ENCODE results near the gene ZNF205. TPM values are rescaled to one million over a fixed set of nuclear protein-coding genes. Genes with fewer than 3 reads are reported as not detected.

Gene ZNF205
- polyA plus RNA-seq (2012; ENCODE audit: insufficient read depth, insufficient read length, low read depth), result 44.6 TPM

- no peaks in the 10 kb centered on the region; the same call in 1 of the 2 replicates for H3K4me1 ChIP-seq
- H3K9me3 ChIP-seq, result no peaks in the 10 kb centered on the region
- no peak for TF ChIP-seq CTCF (IDR thresholded peaks at IDR 0.05; ENCODE audit: low read depth, low read length)
- peaks cover 7% of the 10 kb centered on the region; the same call in 1 of the 2 replicates for H3K36me3 ChIP-seq
- H3K27me3 ChIP-seq, result no peaks in the 10 kb centered on the region
- H3K4me3 ChIP-seq (ENCODE audit: low read depth, low read length), result peak within 1 kb of the TSS; percentile 96
- DNase-seq, result peak; percentile 82
Measured at GRCh38 chr16:3112058-3112880, at the start of gene ZNF205. Gene ZNF205, plus strand, starts transcription at chr16:3112586. Its CDS starts 845 bp downstream, at chr16:3113431.

GRCh38 chr16:3063625-3064386 is 48.6 kb upstream of the ZNF205 start:
- no peak for DNase-seq
- Histone ChIP-seq H3K9me3 (no peaks in the 10 kb centered on the region; the same call in 1 of the 2 replicates), H3K4me3 (ENCODE audit: low read depth, low read length) (no peak overlapping the region), H3K4me1 (no peaks in the 10 kb centered on the region), H3K36me3 (no peaks in the 10 kb centered on the region), H3K27me3 (no peaks in the 10 kb centered on the region)
- no peak for TF ChIP-seq CTCF (IDR thresholded peaks at IDR 0.05; ENCODE audit: low read depth, low read length)

GRCh38 chr16:3065069-3065741 is 47.2 kb upstream of the ZNF205 start, which contains the start of gene IL32:
Gene IL32, plus strand, starts transcription at chr16:3065640. Its CDS starts 172 bp downstream, at chr16:3065812.
- Histone ChIP-seq H3K4me1 (no peaks in the 10 kb centered on the region), H3K4me3 (ENCODE audit: low read depth, low read length) (no peak within 1 kb of the TSS), H3K9me3 (no peaks in the 10 kb centered on the region; the same call in 1 of the 2 replicates), H3K36me3 (no peaks in the 10 kb centered on the region), H3K27me3 (no peaks in the 10 kb centered on the region)
- TF ChIP-seq CTCF (IDR thresholded peaks at IDR 0.05; ENCODE audit: low read depth, low read length), result no peak
- no peak for DNase-seq

- no peaks in the 10 kb centered on the region for H3K36me3 ChIP-seq
- no peak for DNase-seq
- no peaks in the 10 kb centered on the region; the same call in 1 of the 2 replicates for H3K9me3 ChIP-seq
- no peak overlapping the region for H3K4me3 ChIP-seq (ENCODE audit: low read depth, low read length)
- no peak for TF ChIP-seq CTCF (IDR thresholded peaks at IDR 0.05; ENCODE audit: low read depth, low read length)
- no peaks in the 10 kb centered on the region for H3K27me3 ChIP-seq
- H3K4me1 ChIP-seq, result no peaks in the 10 kb centered on the region
Measured at GRCh38 chr16:3065742-3066439, 46.5 kb upstream of the ZNF205 start.

- Histone ChIP-seq H3K9me3 (no peaks in the 10 kb centered on the region; the same call in 1 of the 2 replicates), H3K27me3 (no peaks in the 10 kb centered on the region), H3K4me1 (no peaks in the 10 kb centered on the region), H3K4me3 (ENCODE audit: low read depth, low read length) (no peak overlapping the region), H3K36me3 (no peaks in the 10 kb centered on the region)
- DNase-seq, result no peak
- no peak for TF ChIP-seq CTCF (IDR thresholded peaks at IDR 0.05; ENCODE audit: low read depth, low read length)
Measured at GRCh38 chr16:3066440-3066748, 46.0 kb upstream of the ZNF205 start.
